Testis (tissue), 3 donors: ENCODE measurements around the gene TMEM164. TPM values are rescaled to one million over a fixed set of nuclear protein-coding genes. Genes with fewer than 3 reads are reported as not detected.

Experiments used
- DNase-seq: peaks from one replicate; pipeline ENCODE4 v3.0.0-alpha.2; 2019
- H3K27ac ChIP-seq, 2 donors: fragments of 200-600 bp; sonication (generic); one replicate each; pipeline ENCODE4 v1.5.1; 2019
- H3K27me3 ChIP-seq: fragments of 200-600 bp; sonication (generic); one replicate; pipeline ENCODE4 v1.5.1; 2019
- H3K36me3 ChIP-seq: fragments of 200-600 bp; sonication (generic); one replicate; pipeline ENCODE4 v1.5.1; 2017; ENCODE audit warnings: low read depth; ENCODE audit errors: missing control alignments
- H3K4me1 ChIP-seq: fragments of 200-600 bp; sonication (generic); one replicate; pipeline ENCODE4 v1.5.1; 2019
- H3K4me3 ChIP-seq, 2 donors: fragments of 200-600 bp; sonication (generic); one replicate each; pipeline ENCODE4 v1.5.1; 2017 to 2019
- H3K9me3 ChIP-seq: fragments of 200-600 bp; sonication (generic); one replicate; pipeline ENCODE4 v1.5.1; 2017
- CTCF ChIP-seq, 3 experiments: fragments of 450-650 bp in 2 of 3; fragments of 200-600 bp in 1 of 3; sonication (generic) in 1 of 3; IDR thresholded peaks; one replicate each; pipeline ENCODE4 v1.5.1; 2016 to 2019; ENCODE audit warnings: antibody characterized with exemption in 3 of 3, mild to moderate bottlenecking in 2 of 3, moderate library complexity in 1 of 3
- POLR2A ChIP-seq: fragments of 450-650 bp; IDR thresholded peaks from one replicate; pipeline ENCODE4 v1.6.1; 2017; ENCODE audit warnings: antibody characterized with exemption, mild to moderate bottlenecking, moderate library complexity
- WGBS, 2 donors: methylation state at CpG; one replicate each; pipeline ENCODE4 v1.1.5; 2018; 5-methylcytosine and 5-hydroxymethylcytosine counted together
- intact Hi-C: fragments of 100-400 bp; cut with DNase I; formaldehyde crosslinking; loops from one replicate; pipeline ENCODE4 v1.15.1; 2023; ENCODE audit warnings: low total_unique reads
- polyA plus RNA-seq: library from polyadenylated mRNA; stranded (reverse); fragments of 350-450 nt; fragmentation: Illumina TruSeq; extraction: RNeasy Lipid Tissue Mini Kit (QIAGEN cat#74804); gene quantifications from one replicate; pipeline ENCODE4 v1.2.3, GENCODE V29; 2014; ENCODE audit warnings: low read depth, low replicate concordance; ENCODE audit not compliant: insufficient read depth
- total RNA-seq, 2 donors: library from RNA; depleted of rRNA; stranded (reverse); fragments of >200 nt; gene quantifications; one replicate each; pipeline ENCODE4 v1.2.3, GENCODE V29; 2016

TMEM164 gene
- total and polyA plus RNA-seq, 3 donors from 2014 or later, result 7.9 to 13.9 (median 8.1) TPM

GRCh38 chrX:110116066-110116980 is 113.4 kb downstream of the TMEM164 start:
- Histone ChIP-seq H3K27me3 (no peaks in the 10 kb centered on the region), H3K36me3 (no peaks in the 10 kb centered on the region), H3K4me3 (no peak overlapping the region), H3K27ac (no peak overlapping the region), H3K4me1 (no peaks in the 10 kb centered on the region), H3K9me3 (no peaks in the 10 kb centered on the region)
- no peak for TF ChIP-seq POLR2A
- TF ChIP-seq CTCF (IDR thresholded peaks at IDR 0.05), result no peak
- intact Hi-C loops, result no loop called here
- 93 to 98% methylated on average over 4 of the region's 4 CpGs for WGBS, 2 donors
- DNase-seq, result no peak

GRCh38 chrX:110118530-110118929 is 115.6 kb downstream of the TMEM164 start:
- DNase-seq, result no peak
- Histone ChIP-seq H3K27ac (no peak overlapping the region), H3K36me3 (no peaks in the 10 kb centered on the region), H3K4me3 (no peak overlapping the region), H3K9me3 (no peaks in the 10 kb centered on the region), H3K4me1 (no peaks in the 10 kb centered on the region), H3K27me3 (no peaks in the 10 kb centered on the region)
- intact Hi-C loops, result no loop called here
- WGBS, 2 donors, result 99 to 100% methylated on average over 2 to 4 of the region's 4 CpGs
- no peak for TF ChIP-seq POLR2A
- TF ChIP-seq CTCF (IDR thresholded peaks at IDR 0.05), result no peak

GRCh38 chrX:110119480-110119879 is 116.6 kb downstream of the TMEM164 start:
- intact Hi-C loops, result no loop called here
- Histone ChIP-seq H3K4me3 (no peak overlapping the region), H3K36me3 (no peaks in the 10 kb centered on the region), H3K27me3 (no peaks in the 10 kb centered on the region), H3K27ac (no peak overlapping the region), H3K4me1 (no peaks in the 10 kb centered on the region), H3K9me3 (no peaks in the 10 kb centered on the region)
- DNase-seq, result no peak
- WGBS, 2 donors, result 83 to 91% methylated on average over 2 of the region's 2 CpGs
- no peak for TF ChIP-seq POLR2A
- no peak for TF ChIP-seq CTCF (IDR thresholded peaks at IDR 0.05)

GRCh38 chrX:110120025-110120424 is 117.1 kb downstream of the TMEM164 start:
- TF ChIP-seq POLR2A, result no peak
- TF ChIP-seq CTCF (IDR thresholded peaks at IDR 0.05), result no peak

More at GRCh38 chrX:110120025-110120424, 117.1 kb downstream of the TMEM164 start:
- no peak for DNase-seq
- 48 to 53% methylated on average over 2 of the region's 2 CpGs for WGBS, 2 donors
- H3K36me3 ChIP-seq, result no peaks in the 10 kb centered on the region
- no peaks in the 10 kb centered on the region for H3K9me3 ChIP-seq
- H3K4me3 ChIP-seq, result no peak overlapping the region
- intact Hi-C loops, result no loop called here
- no peaks in the 10 kb centered on the region for H3K27me3 ChIP-seq
- H3K4me1 ChIP-seq, result no peaks in the 10 kb centered on the region
- no peak overlapping the region for H3K27ac ChIP-seq
